Osteoblast (primary cell): ENCODE measurements around the gene EIPR1. TPM values are rescaled to one million over a fixed set of nuclear protein-coding genes. Genes with fewer than 3 reads are reported as not detected.
A peak's percentile ranks its signal among the peaks of the same experiment; 100 is the strongest.

ENCODE experiments used
- DNase-seq: peaks from one replicate; pipeline ENCODE4 v3.0.0; 2011; ENCODE audit warnings: low spot score, mixed read lengths; ENCODE audit not compliant: insufficient read length; ENCODE audit errors: missing footprints
- H2AFZ ChIP-seq: 2 replicates; pipeline ENCODE4 v1.6.0; 2011; ENCODE audit warnings: mild to moderate bottlenecking, low read length
- H3K27ac ChIP-seq: 2 replicates; pipeline ENCODE4 v1.5.1; 2011; ENCODE audit warnings: mild to moderate bottlenecking, low read depth, low read length, moderate library complexity
- H3K27me3 ChIP-seq: 2 replicates; pipeline ENCODE4 v1.6.0; 2012; ENCODE audit warnings: mild to moderate bottlenecking, control low read depth, inconsistent platforms, low read length, moderate library complexity; ENCODE audit not compliant: insufficient read depth
- H3K36me3 ChIP-seq: 2 replicates; pipeline ENCODE4 v1.5.1; 2011; ENCODE audit warnings: mild to moderate bottlenecking, low read length, control low read depth, moderate library complexity; ENCODE audit not compliant: insufficient read depth
- H3K4me1 ChIP-seq: 2 replicates; pipeline ENCODE4 v1.5.1; 2011; ENCODE audit warnings: mild to moderate bottlenecking, low read length, control low read depth, moderate library complexity; ENCODE audit not compliant: insufficient read depth
- H3K4me2 ChIP-seq: 2 replicates; pipeline ENCODE4 v1.6.0; 2011; ENCODE audit warnings: mild to moderate bottlenecking, low read length; ENCODE audit not compliant: insufficient read depth
- H3K4me3 ChIP-seq: fragments of 200-600 bp; sonication (generic); 3 replicates; pipeline ENCODE4 v1.5.1; 2012; ENCODE audit warnings: mild to moderate bottlenecking, low read length, inconsistent platforms; ENCODE audit not compliant: insufficient read depth
- H3K79me2 ChIP-seq: 2 replicates; pipeline ENCODE4 v1.6.0; 2012; ENCODE audit warnings: mild to moderate bottlenecking, low read length, control low read depth, inconsistent platforms; ENCODE audit not compliant: insufficient read depth
- H3K9me3 ChIP-seq: 2 replicates; pipeline ENCODE4 v1.5.1; 2011; ENCODE audit warnings: low read depth, low read length, control low read depth
- H4K20me1 ChIP-seq: 2 replicates; pipeline ENCODE4 v1.6.0; 2012; ENCODE audit warnings: mild to moderate bottlenecking, low read length, control low read depth; ENCODE audit not compliant: insufficient read depth
- CTCF ChIP-seq: IDR thresholded peaks from 2 replicates; pipeline ENCODE4 v1.5.1; 2011; ENCODE audit warnings: mild to moderate bottlenecking, low read depth, low read length, moderate library complexity; ENCODE audit errors: extremely low read depth
- total RNA-seq: library from RNA; depleted of rRNA; stranded (reverse); fragments of >200 nt; gene quantifications from 2 replicates; pipeline ENCODE4 v1.2.3, GENCODE V29; 2012

EIPR1 gene
- total RNA-seq, 1 donor = 17.7 TPM

GRCh38 chr2:3299703-3300102, 77.9 kb downstream of the EIPR1 start:
- Histone ChIP-seq H3K36me3 (no peaks in the 10 kb centered on the region), H3K27me3 (no peaks in the 10 kb centered on the region), H3K4me2 (no peak overlapping the region), H3K4me3 (no peak overlapping the region), H3K79me2 (no peaks in the 10 kb centered on the region), H3K9me3 (no peaks in the 10 kb centered on the region), H4K20me1 (peaks cover 2% of the 10 kb centered on the region), H3K4me1 (peaks cover 3% of the 10 kb centered on the region), H2AFZ (no peak overlapping the region), H3K27ac (no peak overlapping the region)
- DNase-seq = peak; percentile 55
- TF ChIP-seq CTCF = no peak

- no peaks in the 10 kb centered on the region for H3K9me3 ChIP-seq
- H3K4me1 ChIP-seq = peaks cover 3% of the 10 kb centered on the region
- TF ChIP-seq CTCF = no peak
- no peak overlapping the region for H3K27ac ChIP-seq
- no peaks in the 10 kb centered on the region for H3K79me2 ChIP-seq
- H3K27me3 ChIP-seq = no peaks in the 10 kb centered on the region
- no peaks in the 10 kb centered on the region for H3K36me3 ChIP-seq
- no peak overlapping the region for H3K4me2 ChIP-seq
- no peak overlapping the region for H2AFZ ChIP-seq
- DNase-seq = no peak
- H4K20me1 ChIP-seq = peaks cover 2% of the 10 kb centered on the region
- no peak overlapping the region for H3K4me3 ChIP-seq
Measured at GRCh38 chr2:3299130-3299529, 78.5 kb downstream of the EIPR1 start.

GRCh38 chr2:3298191-3298590, 79.4 kb downstream of the EIPR1 start:
- no peaks in the 10 kb centered on the region for H3K4me1 ChIP-seq
- no peaks in the 10 kb centered on the region for H3K27me3 ChIP-seq
- no peaks in the 10 kb centered on the region for H3K9me3 ChIP-seq
- H3K4me3 ChIP-seq = no peak overlapping the region
- H3K36me3 ChIP-seq = no peaks in the 10 kb centered on the region
- H3K27ac ChIP-seq = no peak overlapping the region
- H3K79me2 ChIP-seq = no peaks in the 10 kb centered on the region
- DNase-seq = peak; percentile 32
- H4K20me1 ChIP-seq = peaks cover 2% of the 10 kb centered on the region
- no peak for TF ChIP-seq CTCF
- H3K4me2 ChIP-seq = no peak overlapping the region
- no peak overlapping the region for H2AFZ ChIP-seq

- no peak overlapping the region for H3K27ac ChIP-seq
- no peaks in the 10 kb centered on the region for H3K27me3 ChIP-seq
- H4K20me1 ChIP-seq = peaks cover 2% of the 10 kb centered on the region
- H3K4me2 ChIP-seq = no peak overlapping the region
- H3K9me3 ChIP-seq = no peaks in the 10 kb centered on the region
- no peak overlapping the region for H2AFZ ChIP-seq
- no peak for TF ChIP-seq CTCF
- no peak overlapping the region for H3K4me3 ChIP-seq
- no peak for DNase-seq
- no peaks in the 10 kb centered on the region for H3K79me2 ChIP-seq
- H3K4me1 ChIP-seq = no peaks in the 10 kb centered on the region
- H3K36me3 ChIP-seq = no peaks in the 10 kb centered on the region
Measured at GRCh38 chr2:3297523-3297922, 80.1 kb downstream of the EIPR1 start.
